GM21367 (cell line): ENCODE data around the gene TMEM213.
A peak's percentile ranks its signal among the peaks of the same experiment; 100 is the strongest.

Experiments used
- ATAC-seq: cut with Tn5 transposase; IDR thresholded peaks from one replicate; pipeline ENCODE4 v1.9.1; 2021; ENCODE audit not compliant: unreplicated experiment

The TMEM213 gene

DNA sequence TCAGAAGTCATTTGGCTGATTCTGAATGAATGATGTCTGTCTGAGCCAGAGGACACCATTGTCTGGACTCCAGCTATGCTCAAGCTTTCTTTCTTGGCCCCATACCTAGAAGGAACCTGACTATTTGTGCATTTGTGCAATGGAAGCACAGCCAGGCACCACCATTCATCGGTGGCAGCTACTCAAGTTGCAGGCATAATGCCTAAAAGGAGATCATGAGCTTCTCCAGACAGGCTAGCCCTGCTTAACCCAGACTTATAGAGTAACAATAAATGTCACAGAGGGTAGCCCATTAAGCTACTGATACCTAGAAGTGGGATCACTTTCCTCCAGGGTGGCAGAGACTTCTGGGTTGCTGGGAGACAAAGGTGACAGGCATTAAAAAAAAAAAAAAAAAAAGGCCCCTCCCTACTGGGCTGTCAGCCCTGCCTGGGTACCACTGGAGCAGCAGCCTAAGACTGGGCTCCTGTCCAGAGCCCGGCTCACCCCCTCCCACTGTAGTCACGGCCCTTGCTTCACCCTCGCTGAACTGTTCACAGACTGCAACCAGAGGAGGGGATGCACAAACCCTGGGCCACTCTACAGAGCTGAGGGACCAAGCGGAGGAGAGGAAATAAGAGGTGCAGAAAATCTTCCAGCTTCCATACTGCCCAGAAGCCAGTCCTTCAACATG is 75.6 kb downstream of the TMEM213 start:
- no peak for ATAC-seq

DNA sequence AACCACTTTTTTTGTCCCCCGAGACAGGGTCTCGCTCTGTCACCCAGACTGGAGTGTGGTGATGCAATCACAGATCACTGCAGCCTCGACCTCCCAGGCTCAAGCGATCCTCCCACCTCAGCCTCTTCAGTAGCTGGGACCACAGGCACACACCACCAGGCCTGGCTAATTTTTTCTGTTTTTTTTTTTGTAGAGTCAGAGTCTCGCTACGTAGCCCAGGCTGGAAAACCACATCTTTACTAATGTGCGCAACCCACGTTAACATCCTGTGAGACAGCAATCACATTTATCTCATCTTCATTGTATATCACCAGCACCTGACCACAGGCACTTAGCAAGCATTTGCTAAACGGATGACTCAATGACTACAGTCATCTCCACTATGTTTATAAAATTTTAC is 78.0 kb downstream of the TMEM213 start:
- ATAC-seq: no peak

DNA sequence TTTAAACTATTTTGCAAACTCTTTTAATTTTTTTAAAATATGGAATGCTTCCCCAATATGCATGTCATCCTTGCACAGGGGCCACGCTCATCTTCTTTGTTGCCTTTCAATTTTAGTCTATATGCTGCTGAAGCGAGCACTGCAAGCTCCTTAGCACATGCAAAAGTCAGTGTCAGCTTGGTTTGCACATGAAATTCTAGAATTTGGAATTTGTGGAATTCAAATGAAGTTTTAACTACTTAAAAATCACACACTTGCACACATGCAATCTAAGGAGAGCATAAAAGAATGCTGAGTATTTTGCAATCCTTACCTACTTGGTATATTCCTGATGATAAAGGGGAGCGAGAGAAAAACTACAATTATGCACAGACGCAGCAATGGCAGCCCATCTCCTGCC is 78.5 kb downstream of the TMEM213 start:
- ATAC-seq: no peak

DNA sequence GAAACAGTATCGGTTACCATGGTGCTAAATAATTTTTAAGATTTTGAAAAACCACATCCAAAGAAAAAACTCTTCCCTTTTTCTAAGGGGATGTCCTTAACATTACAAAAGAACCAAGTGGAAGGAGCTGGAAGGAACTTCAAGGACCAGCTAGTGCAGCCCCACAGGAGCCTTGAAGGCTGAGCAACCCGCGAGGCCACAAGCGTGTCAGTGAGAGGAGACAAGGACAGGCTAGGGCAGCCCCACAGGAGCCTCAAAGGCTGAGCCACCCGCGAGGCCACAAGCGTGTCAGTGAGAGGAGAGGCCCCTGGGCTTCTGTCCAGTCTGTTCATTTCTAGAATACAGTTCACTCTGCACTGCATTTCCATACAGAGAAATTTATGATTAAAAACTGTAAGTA is 80.3 kb downstream of the TMEM213 start:
- ATAC-seq: no peak

DNA sequence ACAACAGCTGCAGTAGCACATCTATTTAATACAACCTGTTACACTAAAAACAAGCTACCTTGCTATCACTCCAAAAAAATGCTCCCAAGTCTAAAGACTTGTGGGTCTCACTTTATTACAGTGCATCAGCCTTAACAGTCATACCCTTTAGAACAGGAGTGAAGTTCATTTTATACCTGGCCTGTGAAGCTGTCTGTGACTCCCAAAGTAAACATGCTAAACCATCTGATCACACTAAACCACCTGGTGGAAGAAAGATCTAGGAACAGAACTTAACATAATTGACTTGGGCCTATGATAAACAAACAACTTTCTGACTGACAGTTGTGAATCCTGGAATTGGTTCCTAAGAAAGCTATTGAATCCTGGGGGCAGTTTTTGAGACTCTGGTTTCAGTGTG is 81.1 kb downstream of the TMEM213 start:
- ATAC-seq: no peak

DNA sequence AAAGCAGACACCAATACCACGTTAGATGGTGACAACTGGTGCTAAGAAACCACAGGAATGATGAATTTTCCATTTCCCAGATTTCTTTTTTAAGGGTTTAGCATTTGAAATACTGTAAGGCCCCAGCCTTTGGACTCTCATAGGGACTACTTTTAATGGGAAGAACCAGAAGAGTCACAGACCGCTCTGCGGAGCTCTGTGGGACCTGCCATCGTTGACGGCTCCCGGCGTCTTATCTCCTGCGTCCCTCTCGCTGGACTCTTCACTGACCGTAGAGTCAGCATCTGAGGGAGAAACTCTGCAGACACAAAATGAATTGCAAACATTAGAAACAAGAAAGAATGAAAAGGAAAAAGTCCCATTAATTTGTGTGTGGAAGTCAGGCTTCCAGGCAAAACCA is 81.6 kb downstream of the TMEM213 start:
- ATAC-seq: no peak

DNA sequence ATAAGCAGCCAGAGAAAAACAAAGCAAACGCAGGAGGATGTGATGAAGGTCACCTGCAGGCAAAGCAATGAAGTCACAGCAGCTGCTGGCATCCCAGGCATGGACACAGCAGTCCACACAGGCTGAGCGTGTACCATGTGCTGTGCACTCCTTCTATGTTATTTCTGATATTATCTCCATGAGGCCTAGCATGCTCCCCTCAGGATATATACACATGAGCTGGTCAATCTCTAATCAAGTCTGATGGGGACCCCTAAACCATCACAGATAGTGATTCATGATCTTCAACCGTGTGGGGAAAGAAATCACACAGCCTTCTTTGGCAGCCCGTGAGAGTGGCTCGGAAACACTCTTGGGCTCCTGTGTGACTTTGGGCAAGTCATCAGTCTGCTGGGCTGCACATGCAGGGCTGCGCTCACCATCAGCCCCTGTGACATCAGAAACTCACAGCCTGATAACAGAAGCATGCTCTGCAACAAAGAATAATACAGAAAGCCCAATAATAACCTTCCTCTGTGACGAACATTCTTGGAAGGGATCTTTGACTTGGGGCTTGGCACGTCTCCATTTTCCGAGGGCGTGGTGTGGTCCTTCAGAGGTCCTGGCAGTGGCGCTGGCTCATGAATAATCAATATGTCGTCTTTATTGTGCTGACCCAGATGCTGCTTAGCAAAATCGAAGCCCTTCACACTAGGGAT is 83.2 kb downstream of the TMEM213 start:
- no peak for ATAC-seq

DNA sequence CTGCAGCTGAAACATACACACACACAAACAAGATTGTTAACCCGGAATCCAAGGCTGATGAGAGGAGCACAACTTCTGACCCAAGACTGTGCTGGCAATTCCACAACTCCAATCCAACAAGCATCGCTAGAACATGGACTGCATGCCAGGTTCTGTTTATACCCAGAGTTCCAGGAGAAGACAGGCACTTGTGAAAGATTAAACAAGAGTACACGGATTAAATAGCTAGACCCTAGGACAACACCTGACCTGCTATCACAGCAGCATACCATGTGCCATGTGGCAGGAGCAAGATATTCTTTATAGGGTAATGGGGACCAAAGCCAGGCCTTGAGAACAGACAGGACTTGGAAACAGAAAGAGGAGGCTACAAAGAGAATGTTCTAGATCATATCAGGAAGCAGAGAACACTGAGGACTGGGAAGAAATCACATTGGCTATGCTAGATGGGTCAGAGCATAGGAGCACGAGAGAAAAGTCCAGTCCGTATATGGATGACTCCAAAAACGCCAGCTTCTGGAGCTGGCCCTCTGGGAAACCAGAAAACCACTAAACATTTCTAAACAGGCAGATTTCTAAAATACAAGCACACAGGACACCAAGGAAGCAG is 83.9 kb downstream of the TMEM213 start:
- ATAC-seq: no peak

DNA sequence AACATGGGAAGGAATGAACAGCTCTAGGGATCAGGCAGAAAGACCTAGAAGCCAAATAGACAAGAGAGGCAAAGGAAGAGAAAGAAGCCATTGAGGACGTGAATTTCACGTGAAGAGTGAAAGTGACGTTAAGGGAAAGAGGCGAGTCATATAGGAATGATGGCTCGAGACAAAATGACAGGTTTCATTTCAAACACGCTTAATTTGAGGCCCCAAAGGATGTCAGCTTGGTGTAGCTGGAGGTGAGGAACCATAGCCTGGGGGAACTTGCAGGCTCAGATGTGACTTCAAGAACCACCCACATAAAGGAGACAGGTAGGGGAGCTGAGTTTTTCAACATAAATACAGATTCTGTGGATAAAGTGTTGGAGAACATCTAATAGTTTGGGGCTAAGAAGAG is 84.5 kb downstream of the TMEM213 start:
- ATAC-seq: no peak

DNA sequence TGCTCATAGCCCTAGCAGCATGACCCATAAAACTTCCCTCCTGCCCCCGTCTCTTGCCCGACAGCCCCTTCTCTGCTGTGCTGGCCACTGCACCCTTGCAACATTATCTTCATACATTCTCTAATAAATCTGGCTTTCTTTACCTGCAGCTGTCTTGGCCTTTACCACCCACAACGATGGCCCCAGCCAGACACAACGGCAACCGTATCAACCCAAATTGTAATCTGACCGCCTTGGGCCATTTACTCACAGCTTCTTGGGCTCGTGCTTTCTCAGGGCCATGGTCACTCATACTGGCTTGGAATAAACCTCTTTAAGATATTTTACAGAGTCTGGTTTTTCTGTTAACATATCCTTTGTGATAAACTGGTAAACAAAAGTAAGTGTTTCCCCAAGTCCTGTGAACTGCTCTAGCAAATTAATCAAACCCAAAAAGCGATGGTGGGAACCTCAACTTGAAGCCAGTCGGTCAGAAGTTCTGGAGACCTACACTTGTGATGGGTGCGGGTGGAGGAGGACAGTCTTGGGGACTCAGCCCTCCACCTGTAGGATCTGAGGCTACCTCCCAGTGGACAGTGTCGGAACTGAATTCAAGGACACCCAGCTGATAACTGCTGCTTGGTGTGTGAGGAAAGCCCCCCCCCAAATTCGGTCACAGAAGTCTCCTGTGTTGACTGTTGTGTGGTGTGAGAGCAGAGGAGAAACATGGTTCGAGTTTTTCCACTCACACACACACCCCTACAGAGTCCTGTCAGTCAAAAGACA is 87.8 kb downstream of the TMEM213 start:
- no peak for ATAC-seq

DNA sequence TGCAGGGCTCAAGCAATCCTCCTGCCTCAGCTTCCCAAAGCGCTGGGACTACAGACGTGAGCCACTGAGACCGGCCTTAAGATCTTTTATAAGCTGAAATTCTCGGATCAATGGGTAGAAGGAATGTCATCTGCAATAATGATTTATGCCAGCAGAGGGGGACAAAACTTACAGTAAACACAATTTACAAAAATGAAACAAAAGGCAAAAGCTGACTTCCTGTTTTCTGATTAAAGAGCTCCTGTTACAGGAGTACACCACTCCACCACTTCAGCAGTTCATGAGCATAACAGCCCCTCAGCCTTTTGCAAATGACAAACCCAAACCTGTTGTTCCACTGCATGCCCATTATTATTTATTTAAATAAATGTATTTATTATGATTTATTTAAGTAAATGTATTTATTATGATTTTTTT is 88.7 kb downstream of the TMEM213 start:
- ATAC-seq: peak; percentile 80

DNA sequence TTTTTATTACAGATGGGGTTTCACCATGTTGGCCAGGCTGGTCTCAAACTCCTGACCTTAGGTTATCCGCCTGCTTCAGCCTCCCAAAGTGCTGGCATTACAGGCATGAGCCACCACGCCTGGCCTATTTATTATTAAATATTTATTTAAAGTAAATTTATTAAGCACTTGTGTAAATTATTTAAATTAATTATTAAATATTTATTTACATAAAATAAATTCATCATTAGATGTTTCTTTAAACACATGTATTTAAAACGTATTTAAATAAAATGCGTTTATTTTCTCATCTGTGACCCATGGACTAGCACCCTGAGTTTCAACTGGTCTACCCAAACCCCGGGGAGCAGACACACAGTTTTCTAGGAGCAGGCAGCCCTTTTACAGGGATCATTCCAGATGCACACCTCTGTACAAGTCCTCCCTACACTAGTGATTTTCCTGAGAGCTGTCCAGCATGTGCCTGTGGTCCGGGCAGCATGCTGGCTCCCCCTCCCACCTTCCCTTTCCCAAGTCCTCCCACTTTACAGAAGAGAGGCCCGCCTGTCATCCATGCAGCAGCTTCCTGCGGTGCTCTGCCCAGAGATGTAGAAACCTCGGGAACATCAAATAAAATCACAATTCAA is 89.4 kb downstream of the TMEM213 start:
- ATAC-seq: no peak
